Endothelial cell of umbilical vein (primary cell): ENCODE measurements around the gene KIAA1671. TPM values are rescaled to one million over a fixed set of nuclear protein-coding genes. Genes with fewer than 3 reads are reported as not detected.

ENCODE experiments used
- BruUV-seq: library from RNA; stranded (reverse); fragments of 400-500 nt; replicated peaks from 2 replicates; lab custom pipeline; 2021; lab: Mats Ljungman, UMichigan
- CTCF ChIA-PET: fragments of 300-600, 350-600 bp; sonication (Branson Sonifier 250); formaldehyde crosslinking; loops from one replicate; lab custom pipeline; 2021; ENCODE audit warnings: antibody characterized with exemption, inconsistent platforms; lab: Charles Lee
- POLR2A ChIA-PET: fragments of 300-600, 350-600 bp; sonication (Branson Sonifier 250); formaldehyde crosslinking; loops from one replicate; lab custom pipeline; 2021; ENCODE audit warnings: antibody characterized with exemption, inconsistent platforms; lab: Charles Lee
- DNase-seq: peaks from one replicate; pipeline ENCODE4 v3.0.0-alpha.2; 2011; ENCODE audit warnings: low read depth, low spot score
- FAIRE-seq: peaks from 2 replicates; lab custom pipeline; 2011; peaks lifted over from hg19 to GRCh38; lab: Jason Lieb, UNC
- H2AFZ ChIP-seq: 2 replicates; pipeline ENCODE4 v1.6.0; 2012; ENCODE audit warnings: low read depth, low read length, control low read depth, inconsistent platforms
- H3K27ac ChIP-seq: 2 replicates; pipeline ENCODE4 v1.5.1; 2011; ENCODE audit warnings: low read depth, mild to moderate bottlenecking, control low read depth, low read length, moderate library complexity; ENCODE audit not compliant: insufficient read depth
- H3K27me3 ChIP-seq, 2 experiments: 2 replicates each; pipeline versions ENCODE4 v1.6.0 to v1.6.1; 2011; ENCODE audit warnings: low read length in 2 of 2, mixed read lengths in 1 of 2; ENCODE audit not compliant: control insufficient read depth in 2 of 2, insufficient read depth in 2 of 2
- H3K36me3 ChIP-seq, 2 experiments: 2 replicates in 1 of 2; 3 replicates in 1 of 2; pipeline ENCODE4 v1.5.1; 2011; ENCODE audit warnings: low read length in 2 of 2, mild to moderate bottlenecking in 1 of 2, moderate library complexity in 1 of 2; ENCODE audit not compliant: control insufficient read depth in 2 of 2, insufficient read depth in 2 of 2; ENCODE audit errors: extremely low read depth in 1 of 2
- H3K4me1 ChIP-seq: 3 replicates; pipeline ENCODE4 v1.5.1; 2011; ENCODE audit warnings: mild to moderate bottlenecking, low read length; ENCODE audit not compliant: control insufficient read depth, insufficient read depth; ENCODE audit errors: extremely low read depth
- H3K4me2 ChIP-seq: 2 replicates; pipeline ENCODE4 v1.6.1; 2011; ENCODE audit warnings: low read length, control low read depth, mixed read lengths; ENCODE audit not compliant: insufficient read depth
- H3K4me3 ChIP-seq, 3 experiments: fragments of 200-600 bp in 1 of 3; sonication (generic), shearing (Covaris generic) in 1 of 3; replicated peaks in 1 of 3; 2 replicates each; pipeline ENCODE4 v1.5.1; 2011 to 2016; ENCODE audit warnings: control low read depth in 3 of 3, low read length in 3 of 3, mild to moderate bottlenecking in 2 of 3, inconsistent platforms in 1 of 3, low read depth in 1 of 3, moderate library complexity in 1 of 3; ENCODE audit not compliant: insufficient read depth in 1 of 3
- H3K79me2 ChIP-seq: 2 replicates; pipeline ENCODE4 v1.6.0; 2012; ENCODE audit warnings: low read length, inconsistent platforms; ENCODE audit not compliant: control insufficient read depth, insufficient read depth
- H3K9ac ChIP-seq: replicated peaks from 2 replicates; pipeline ENCODE3; 2011; ENCODE audit warnings: low read length, control low read depth; ENCODE audit not compliant: insufficient read depth; ENCODE audit errors: extremely low read depth
- H3K9me1 ChIP-seq: replicated peaks from 3 replicates; pipeline ENCODE4 v1.6.0; 2011; ENCODE audit warnings: mild to moderate bottlenecking, low read length; ENCODE audit not compliant: control insufficient read depth, insufficient read depth; ENCODE audit errors: extremely low read depth
- H3K9me3 ChIP-seq: replicated peaks from 2 replicates; pipeline ENCODE4 v1.5.1; 2012; ENCODE audit warnings: low read length, inconsistent platforms; ENCODE audit not compliant: control insufficient read depth, insufficient read depth
- H4K20me1 ChIP-seq: replicated peaks from 2 replicates; pipeline ENCODE3; 2011; ENCODE audit warnings: mild to moderate bottlenecking, low read length; ENCODE audit not compliant: control insufficient read depth, insufficient read depth; ENCODE audit errors: extremely low read depth
- CTCF ChIP-seq, 2 donors: IDR thresholded peaks; 1 replicate in 1 of 2; 2 replicates in 1 of 2; pipeline ENCODE4 v1.5.1; 2011; ENCODE audit warnings: low read length in 2 of 2, mild to moderate bottlenecking in 2 of 2, moderate library complexity in 2 of 2, control low read depth in 1 of 2, inconsistent platforms in 1 of 2, low read depth in 1 of 2; ENCODE audit not compliant: insufficient read depth in 1 of 2; ENCODE audit errors: extremely low read depth in 1 of 2
- EZH2 ChIP-seq: IDR thresholded peaks from 2 replicates; pipeline ENCODE4 v1.6.1; 2012; ENCODE audit warnings: borderline replicate concordance, low read depth, mild to moderate bottlenecking, moderate library complexity, low read length, inconsistent platforms; ENCODE audit not compliant: severe bottlenecking
- FOS ChIP-seq: IDR thresholded peaks from 2 replicates; pipeline ENCODE4 v1.6.1; 2011; ENCODE audit warnings: mild to moderate bottlenecking, low read length, moderate library complexity, borderline replicate concordance; ENCODE audit not compliant: insufficient read depth
- GATA2 ChIP-seq: IDR thresholded peaks from 2 replicates; pipeline ENCODE4 v1.7.0; 2011; ENCODE audit warnings: low read depth, mild to moderate bottlenecking, moderate library complexity, mixed read lengths, low read length; ENCODE audit not compliant: insufficient read length, insufficient read depth
- JUN ChIP-seq: IDR thresholded peaks from 2 replicates; pipeline ENCODE4 v1.6.1; 2011; ENCODE audit warnings: borderline replicate concordance, low read depth; ENCODE audit not compliant: insufficient read length, insufficient read depth
- MYC ChIP-seq: IDR thresholded peaks from one replicate; pipeline ENCODE4 v1.6.1; 2011; ENCODE audit warnings: mild to moderate bottlenecking, low read depth, low read length
- POLR2A ChIP-seq: IDR thresholded peaks from 2 replicates; pipeline ENCODE4 v1.6.1; 2012; ENCODE audit warnings: low read depth, mild to moderate bottlenecking, control low read depth, low read length
- POLR2AphosphoS5 ChIP-seq: IDR thresholded peaks from 2 replicates; pipeline ENCODE4 v1.6.1; 2012; ENCODE audit warnings: low read depth, mild to moderate bottlenecking, control low read depth, low read length, moderate library complexity; ENCODE audit not compliant: insufficient read depth
- dilution Hi-C: fragments of 300-500 bp; cut with MboI; formaldehyde crosslinking; loops from one replicate; pipeline ENCODE4 v1.15.0; 2019; ENCODE audit warnings: low sequenced_read_pairs; ENCODE audit not compliant: extremely low pct_ligation_motif_present
- intact Hi-C: fragments of 100-400 bp; cut with micrococcal nuclease; formaldehyde crosslinking; loops from one replicate; pipeline ENCODE4 v1.10.0; 2022
- polyA plus RNA-seq, 4 experiments: library from polyadenylated mRNA; depleted of rRNA in 3 of 4; stranded (reverse) in 3 of 4; unstranded in 1 of 4; fragments of >200 nt; gene quantifications; 2 replicates each; pipeline versions ENCODE4 v1.2.1 to v1.2.3, GENCODE V29; 2011 to 2012; ENCODE audit warnings: missing spikeins in 1 of 4
- total RNA-seq: library from RNA; stranded (reverse); gene quantifications from 2 replicates; pipeline ENCODE4 v1.2.3, GENCODE V29; 2021
- TF ChIP-seq, protein P1 (sequence below): IDR thresholded peaks from 2 replicates; pipeline ENCODE4 v1.6.1; 2011; ENCODE audit not compliant: insufficient read depth, insufficient read length

The KIAA1671 gene
- total and polyA plus RNA-seq, 2 donors (not counting 3 experiments of a cell fraction or from before 2014, with no cell fraction given) = 23.1 to 85.1 TPM

GRCh38 chr22:25169278-25170031, 216.9 kb downstream of the KIAA1671 start:
- Histone ChIP-seq H3K4me2 (no peak overlapping the region), H3K9ac (no peak overlapping the region), H3K4me3 (no peak overlapping the region), H3K27ac (no peak overlapping the region), H3K9me1 (no peaks in the 10 kb centered on the region), H3K9me3 (no peaks in the 10 kb centered on the region), H3K79me2 (no peaks in the 10 kb centered on the region), H3K27me3 (no peaks in the 10 kb centered on the region), H3K4me1 (no peaks in the 10 kb centered on the region), H2AFZ (no peak overlapping the region), H3K36me3 (peaks cover 3 to 9% of the 10 kb centered on the region in 2 experiments), H4K20me1 (no peaks in the 10 kb centered on the region)
- no peak for DNase-seq
- ChIA-PET CTCF (interaction anchor here (1.1 to 5.3 kb wide), 6 partner anchors 20 to 88 kb away, joined by 3 to 24 read pairs (median 6); no protein-coding TSS in a partner anchor), POLR2A (no interaction called here)
- FAIRE-seq = no peak
- no TSS peak for BruUV-seq
- intact Hi-C loops (no loop called here), dilution Hi-C loops (no loop called here)
- TF ChIP-seq, protein P1, sequence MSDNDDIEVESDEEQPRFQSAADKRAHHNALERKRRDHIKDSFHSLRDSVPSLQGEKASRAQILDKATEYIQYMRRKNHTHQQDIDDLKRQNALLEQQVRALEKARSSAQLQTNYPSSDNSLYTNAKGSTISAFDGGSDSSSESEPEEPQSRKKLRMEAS = no peak
- TF ChIP-seq POLR2A (no peak), POLR2AphosphoS5 (no peak), EZH2 (no peak), MYC (no peak), GATA2 (no peak), FOS (no peak), CTCF (IDR thresholded peaks at IDR 0.05; ENCODE audit: extremely low read depth in 1 of 2, insufficient read depth in 1 of 2, low read depth in 1 of 2, low read length in 2 of 2) (no peak), JUN (no peak)
